Neuron (in vitro differentiated cells): ENCODE data around the gene CCL25.

ENCODE experiments used
- H2AFZ ChIP-seq: one replicate; pipeline ENCODE4 v1.6.1; 2013; ENCODE audit warnings: low read depth, mild to moderate bottlenecking, inconsistent platforms, low read length, moderate library complexity
- H3K27me3 ChIP-seq: one replicate; pipeline ENCODE4 v1.6.1; 2013; ENCODE audit warnings: low read length; ENCODE audit not compliant: insufficient read depth
- H3K36me3 ChIP-seq: one replicate; pipeline ENCODE4 v1.6.1; 2013; ENCODE audit warnings: low read length; ENCODE audit not compliant: insufficient read depth
- H3K4me1 ChIP-seq: one replicate; pipeline ENCODE4 v1.6.1; 2013; ENCODE audit warnings: low read length; ENCODE audit not compliant: insufficient read depth
- H3K4me3 ChIP-seq: 2 replicates; pipeline ENCODE4 v1.5.1; 2013; ENCODE audit warnings: mild to moderate bottlenecking, low read length, moderate library complexity
- H3K9me3 ChIP-seq: one replicate; pipeline ENCODE4 v1.6.1; 2013; ENCODE audit warnings: low read length

The CCL25 gene

DNA sequence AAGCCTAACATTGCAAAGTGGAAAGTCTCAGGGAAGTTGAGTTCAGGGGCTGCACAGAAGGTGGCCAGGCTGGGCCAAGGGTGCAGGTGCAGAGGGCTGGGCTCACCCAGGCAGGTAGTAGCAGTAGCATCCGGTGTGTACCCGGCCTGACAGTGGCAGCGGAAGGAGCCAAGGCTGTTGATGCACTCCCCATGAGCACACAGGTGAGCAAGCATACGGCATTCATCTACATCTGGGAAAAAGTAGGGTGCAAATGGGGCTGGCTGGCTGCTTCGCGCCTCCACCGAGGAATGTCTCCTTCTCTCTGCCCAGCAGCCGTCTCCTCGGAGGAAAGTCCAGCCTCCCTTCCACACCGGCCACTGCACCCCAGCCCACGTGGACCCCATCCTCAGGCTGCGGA, 30.6 kb downstream of the CCL25 start:
- no peak overlapping the region for H3K4me3 ChIP-seq
- H3K27me3 ChIP-seq: no peaks in the 10 kb centered on the region
- H3K4me1 ChIP-seq: peaks cover 16% of the 10 kb centered on the region
- peaks cover 4% of the 10 kb centered on the region for H3K9me3 ChIP-seq
- H2AFZ ChIP-seq: no peak overlapping the region
- H3K36me3 ChIP-seq: peaks cover 3% of the 10 kb centered on the region

DNA sequence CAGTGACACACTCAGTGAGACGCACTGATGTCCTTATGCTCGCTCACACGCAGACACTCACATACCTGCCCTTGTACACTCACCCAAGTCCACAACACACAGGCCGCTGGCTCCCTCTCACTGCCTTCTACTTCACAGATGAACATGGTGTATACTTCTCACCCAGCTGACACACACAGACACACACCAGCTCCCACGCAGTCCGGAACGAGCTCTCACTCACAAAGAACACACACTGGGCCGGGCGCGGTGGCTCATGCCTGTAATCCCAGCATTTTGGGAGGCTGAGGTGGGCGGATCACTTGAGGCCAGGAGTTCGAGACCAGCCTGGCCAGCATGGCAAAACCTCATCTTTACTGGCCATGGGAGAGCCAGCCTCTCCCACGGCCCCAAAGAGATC, 31.6 kb downstream of the CCL25 start:
- Histone ChIP-seq H2AFZ (no peak overlapping the region), H3K4me1 (peaks cover 16% of the 10 kb centered on the region), H3K9me3 (peaks cover 6% of the 10 kb centered on the region), H3K36me3 (peaks cover 8% of the 10 kb centered on the region), H3K27me3 (no peaks in the 10 kb centered on the region), H3K4me3 (no peak overlapping the region)

DNA sequence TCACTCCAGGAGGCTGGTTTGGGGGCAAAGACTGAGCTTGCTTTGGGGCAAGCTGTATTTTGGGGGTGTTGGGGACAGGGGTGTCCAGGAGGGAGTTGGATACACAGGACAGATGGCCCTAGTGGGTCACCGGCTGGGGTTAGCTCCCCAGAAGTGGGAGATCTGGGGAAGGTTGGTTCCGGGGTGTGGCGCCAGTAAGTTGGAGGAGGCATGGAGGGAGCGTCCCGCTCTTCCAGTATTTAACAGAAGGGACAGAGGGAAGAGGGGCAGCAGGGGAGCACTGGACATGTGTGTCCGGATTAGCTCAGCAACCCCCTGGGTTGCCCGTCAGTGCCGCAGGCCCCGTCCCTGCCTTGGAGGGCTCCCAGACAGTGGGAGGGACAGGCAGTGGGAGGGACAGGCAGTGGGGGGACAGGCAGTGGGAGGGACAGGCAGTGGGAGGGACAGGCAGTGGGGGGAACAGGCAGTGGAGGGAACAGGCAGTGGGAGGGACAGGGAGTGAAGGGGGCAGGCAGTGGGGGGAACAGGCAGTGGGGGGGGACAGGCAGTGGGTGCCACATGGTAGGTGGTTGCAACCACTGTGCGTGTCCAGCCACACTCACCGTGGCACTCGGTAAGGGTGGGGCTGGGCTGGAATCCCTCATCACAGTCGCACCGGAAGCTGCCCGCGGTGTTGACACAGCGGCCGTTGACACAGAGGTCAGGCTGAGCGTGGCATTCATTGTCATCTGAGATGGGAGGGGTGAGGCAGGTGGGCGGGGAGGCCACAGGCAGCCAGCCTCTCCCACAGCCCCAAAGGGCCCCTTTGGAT, 33.2 kb downstream of the CCL25 start:
- peaks cover 8% of the 10 kb centered on the region for H3K36me3 ChIP-seq
- H2AFZ ChIP-seq: no peak overlapping the region
- no peak overlapping the region for H3K4me3 ChIP-seq
- no peaks in the 10 kb centered on the region for H3K27me3 ChIP-seq
- H3K9me3 ChIP-seq: peaks cover 10% of the 10 kb centered on the region
- peaks cover 16% of the 10 kb centered on the region for H3K4me1 ChIP-seq

DNA sequence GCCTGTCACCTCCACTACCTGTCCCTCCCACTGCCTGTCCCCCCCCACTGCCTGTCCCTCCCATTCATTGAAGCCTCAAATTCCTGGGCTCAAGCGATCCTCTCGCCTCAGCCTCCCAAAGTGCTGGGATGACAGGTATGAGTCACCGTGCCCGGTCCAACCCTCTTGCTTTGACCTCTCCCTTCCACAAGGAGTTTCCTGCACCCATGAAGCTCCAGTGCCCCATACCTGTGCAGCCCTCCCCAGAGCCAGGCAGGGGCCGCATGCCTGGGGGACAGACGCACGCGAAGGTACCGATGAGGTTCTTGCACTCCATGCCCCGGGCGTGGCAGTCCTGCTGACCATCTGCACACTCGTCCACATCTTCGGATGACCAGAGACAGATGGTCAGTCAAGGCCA, 34.3 kb downstream of the CCL25 start:
- no peak overlapping the region for H2AFZ ChIP-seq
- H3K4me1 ChIP-seq: peaks cover 16% of the 10 kb centered on the region
- peaks cover 14% of the 10 kb centered on the region for H3K9me3 ChIP-seq
- no peak overlapping the region for H3K4me3 ChIP-seq
- H3K36me3 ChIP-seq: peaks cover 8% of the 10 kb centered on the region
- H3K27me3 ChIP-seq: no peaks in the 10 kb centered on the region

DNA sequence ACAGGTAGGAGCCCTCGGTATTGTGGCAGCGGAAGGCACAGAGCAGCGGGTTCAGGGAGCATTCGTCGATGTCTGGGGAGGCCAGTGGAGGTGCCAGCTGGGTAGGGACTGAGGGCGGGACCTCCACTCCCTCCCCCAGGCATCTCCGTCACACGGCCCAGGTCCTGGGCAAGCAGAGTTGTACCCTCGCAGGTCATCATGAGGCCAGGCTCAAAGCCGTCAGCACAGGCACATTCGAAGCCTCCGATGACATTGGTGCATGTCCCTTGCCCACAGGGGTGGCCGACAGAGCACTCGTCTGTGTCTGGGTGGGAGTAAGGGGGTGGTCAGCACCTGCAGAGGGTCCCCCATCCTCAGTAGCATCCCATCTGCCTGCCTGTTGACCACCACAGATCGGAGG, 35.3 kb downstream of the CCL25 start:
- no peak overlapping the region for H3K4me3 ChIP-seq
- H2AFZ ChIP-seq: no peak overlapping the region
- no peaks in the 10 kb centered on the region for H3K27me3 ChIP-seq
- peaks cover 8% of the 10 kb centered on the region for H3K36me3 ChIP-seq
- peaks cover 16% of the 10 kb centered on the region for H3K4me1 ChIP-seq
- peaks cover 14% of the 10 kb centered on the region for H3K9me3 ChIP-seq

DNA sequence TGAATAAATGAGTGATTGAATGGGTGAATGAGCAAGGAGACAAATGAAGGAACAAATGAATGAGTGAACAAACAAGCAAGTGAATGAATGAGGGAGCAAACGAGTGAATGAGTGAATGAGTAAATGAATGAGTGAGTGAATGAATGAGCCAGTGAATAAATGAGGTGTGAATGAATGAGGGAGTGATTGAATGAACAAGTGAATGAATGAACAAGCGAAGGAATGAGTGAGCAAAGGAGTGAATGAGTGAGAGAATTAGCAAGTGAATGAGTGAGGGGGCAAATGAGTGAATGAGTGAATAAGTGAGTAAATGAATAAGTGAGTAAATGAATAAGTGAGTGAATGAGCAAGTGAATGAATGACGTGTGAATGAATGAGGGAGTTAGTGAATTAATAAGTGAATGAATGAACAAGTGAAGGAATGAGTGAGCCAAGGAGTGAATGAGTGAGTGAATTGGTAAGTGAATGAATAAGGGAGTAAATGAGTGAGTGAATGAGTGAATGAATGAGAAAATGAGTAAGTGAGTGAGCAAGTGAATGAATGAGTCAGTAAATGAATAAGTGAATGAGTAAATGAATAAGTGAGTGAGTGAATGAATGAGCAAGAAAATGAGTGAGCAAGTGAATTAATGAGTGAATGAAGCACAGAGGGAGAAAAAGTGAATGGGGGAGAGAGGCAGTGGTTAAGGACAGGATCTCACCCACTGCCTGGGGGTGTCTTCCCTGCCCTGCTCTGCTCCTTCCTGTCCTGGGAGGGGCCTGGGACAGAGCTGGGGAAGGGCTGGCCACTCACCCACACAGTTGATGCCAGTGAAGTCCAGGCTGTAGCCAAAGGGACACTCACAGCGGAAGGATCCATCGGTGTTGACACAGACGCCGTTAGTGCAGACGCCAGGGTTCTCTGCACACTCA, 36.4 kb downstream of the CCL25 start:
- Histone ChIP-seq H2AFZ (no peak overlapping the region), H3K4me1 (peaks cover 16% of the 10 kb centered on the region), H3K36me3 (peaks cover 10% of the 10 kb centered on the region), H3K27me3 (no peaks in the 10 kb centered on the region), H3K9me3 (peaks cover 18% of the 10 kb centered on the region), H3K4me3 (no peak overlapping the region)

DNA sequence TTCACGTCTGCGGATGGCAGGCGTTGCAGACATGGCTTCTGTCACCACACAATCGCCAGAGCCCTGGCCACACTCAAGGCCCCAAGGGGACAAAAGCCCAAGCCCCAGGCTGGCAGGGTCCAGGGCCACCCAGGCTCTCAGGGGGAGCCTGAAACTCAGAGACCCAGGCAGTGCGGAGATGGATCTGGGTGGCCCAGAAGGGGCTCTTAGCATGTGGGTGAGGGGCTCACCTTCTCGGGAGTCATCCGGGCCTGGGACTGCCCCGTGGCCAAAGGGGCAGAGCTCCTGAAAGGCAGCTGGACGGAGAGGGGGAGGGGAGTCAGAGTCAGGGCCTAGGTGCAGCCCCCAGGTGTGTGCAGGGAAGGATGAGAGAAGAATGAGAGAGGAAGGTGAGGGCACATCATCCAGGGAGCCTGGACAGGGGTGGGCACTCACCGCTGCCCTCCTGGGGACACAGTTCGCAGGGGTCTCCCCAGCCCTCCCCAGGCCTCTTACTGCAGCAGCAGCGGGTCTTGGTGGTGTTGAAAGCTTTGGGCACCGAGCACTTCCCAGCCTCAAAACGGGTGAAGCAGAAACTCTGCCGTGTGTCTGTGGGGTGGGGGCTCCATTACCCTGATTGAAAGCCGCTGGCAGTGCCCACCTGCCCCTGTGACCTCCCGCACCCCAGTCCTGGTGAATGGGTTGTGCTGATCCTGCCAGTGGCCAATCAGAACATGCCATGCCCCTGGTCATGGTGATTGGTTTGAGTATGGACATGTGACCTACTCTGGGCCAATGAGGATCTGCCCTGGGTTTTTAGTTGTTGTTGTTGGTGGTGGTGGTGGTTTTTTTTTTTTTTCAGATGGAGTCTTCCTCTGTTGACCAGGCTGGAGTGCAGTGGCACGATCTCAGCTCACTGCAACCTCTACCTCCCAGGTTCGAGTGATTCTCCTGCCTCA, 37.4 kb downstream of the CCL25 start:
- H2AFZ ChIP-seq: no peak overlapping the region
- H3K9me3 ChIP-seq: peaks cover 25% of the 10 kb centered on the region
- peaks cover 16% of the 10 kb centered on the region for H3K36me3 ChIP-seq
- no peaks in the 10 kb centered on the region for H3K27me3 ChIP-seq
- no peak overlapping the region for H3K4me3 ChIP-seq
- H3K4me1 ChIP-seq: peaks cover 16% of the 10 kb centered on the region

DNA sequence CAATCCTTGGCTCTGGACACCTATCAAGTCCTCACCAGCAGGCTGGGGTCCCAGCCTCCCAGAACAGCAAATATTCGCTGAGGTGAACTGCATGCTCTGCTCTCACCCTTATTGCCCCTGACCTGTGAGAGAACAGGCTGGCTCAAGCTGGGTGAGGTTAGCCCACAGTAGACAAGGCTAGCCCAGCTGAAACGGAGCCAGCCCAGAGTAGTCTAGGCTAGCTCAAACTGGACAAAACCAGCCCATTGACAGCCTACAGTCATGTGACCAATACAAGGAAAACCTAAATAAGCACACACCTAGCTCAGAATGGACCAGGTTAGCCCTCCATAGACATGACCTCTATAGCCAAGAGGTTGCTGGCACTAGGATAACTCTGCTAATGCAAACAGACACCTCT, 38.4 kb downstream of the CCL25 start:
- no peak overlapping the region for H3K4me3 ChIP-seq
- H3K9me3 ChIP-seq: peaks cover 32% of the 10 kb centered on the region
- H2AFZ ChIP-seq: no peak overlapping the region
- peaks cover 8% of the 10 kb centered on the region for H3K4me1 ChIP-seq
- peaks cover 21% of the 10 kb centered on the region for H3K36me3 ChIP-seq
- no peaks in the 10 kb centered on the region for H3K27me3 ChIP-seq

DNA sequence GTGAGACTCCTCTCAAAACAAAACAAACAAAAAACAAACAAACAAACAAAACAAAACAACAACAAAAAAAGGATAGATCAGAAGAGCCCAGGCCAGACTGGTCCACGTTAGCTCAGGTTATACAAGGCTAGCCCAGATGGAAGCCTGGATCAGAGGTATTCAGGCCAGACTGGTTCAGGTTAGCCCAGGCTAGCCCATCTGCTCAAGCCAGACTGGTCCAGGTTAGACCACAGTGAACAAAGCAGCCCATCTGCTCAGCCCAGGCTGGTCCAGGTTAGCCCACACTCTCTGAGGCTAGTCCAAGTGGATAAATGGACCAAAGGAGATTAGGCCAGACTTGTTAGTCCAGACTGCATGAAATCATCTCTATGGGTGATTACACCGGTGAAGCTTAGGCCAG, 41.2 kb downstream of the CCL25 start:
- H3K36me3 ChIP-seq: peaks cover 32% of the 10 kb centered on the region
- H3K9me3 ChIP-seq: peaks cover 49% of the 10 kb centered on the region
- no peak overlapping the region for H2AFZ ChIP-seq
- no peak overlapping the region for H3K4me3 ChIP-seq
- H3K27me3 ChIP-seq: no peaks in the 10 kb centered on the region
- H3K4me1 ChIP-seq: no peaks in the 10 kb centered on the region

DNA sequence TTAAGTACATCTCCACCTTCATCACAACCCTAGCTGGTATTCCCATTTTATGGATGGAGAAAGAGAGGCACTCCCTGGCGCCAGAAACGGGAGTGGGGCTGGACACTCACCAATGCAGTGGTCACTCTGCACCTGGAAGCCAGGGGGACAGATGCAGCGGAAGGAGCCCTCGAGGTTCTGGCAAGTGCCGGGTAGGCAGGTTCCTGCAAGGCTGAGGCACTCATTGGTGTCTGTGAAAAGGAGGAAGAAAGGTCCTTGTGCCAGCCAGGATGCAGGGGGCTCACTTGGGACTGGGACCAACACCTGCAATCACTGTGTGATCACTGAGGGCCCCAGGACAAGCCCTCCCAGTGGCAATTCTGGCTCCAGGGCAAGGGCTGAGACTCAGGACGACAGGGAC, 41.8 kb downstream of the CCL25 start:
- Histone ChIP-seq H3K4me1 (no peaks in the 10 kb centered on the region), H3K9me3 (peaks cover 51% of the 10 kb centered on the region), H3K4me3 (no peak overlapping the region), H2AFZ (no peak overlapping the region), H3K27me3 (no peaks in the 10 kb centered on the region), H3K36me3 (peaks cover 32% of the 10 kb centered on the region)

DNA sequence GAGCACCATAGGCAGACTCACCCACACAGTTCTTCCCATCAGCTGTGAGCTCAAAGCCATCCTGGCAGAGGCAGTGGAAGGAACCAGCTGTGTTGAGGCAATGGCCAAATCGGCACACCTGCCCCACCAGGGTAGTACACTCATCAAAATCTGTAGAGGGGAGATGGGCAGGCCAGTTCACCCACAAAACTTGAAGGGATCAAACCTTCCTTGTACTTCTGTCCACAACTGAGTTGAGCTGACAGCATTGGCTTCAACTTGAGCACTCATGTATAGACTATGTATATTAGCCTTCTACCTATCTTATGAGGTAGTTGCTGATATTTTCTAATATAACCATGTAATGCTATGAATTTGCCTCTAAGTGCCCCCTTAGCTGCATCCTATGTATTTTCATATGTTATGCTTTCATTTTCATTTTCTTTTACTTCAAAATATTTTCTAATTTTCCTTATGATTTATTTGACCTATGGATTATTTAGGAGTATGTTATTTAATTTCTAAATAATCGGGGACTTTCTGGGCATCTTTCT, 42.9 kb downstream of the CCL25 start:
- Histone ChIP-seq H3K4me3 (no peak overlapping the region), H2AFZ (no peak overlapping the region)

DNA sequence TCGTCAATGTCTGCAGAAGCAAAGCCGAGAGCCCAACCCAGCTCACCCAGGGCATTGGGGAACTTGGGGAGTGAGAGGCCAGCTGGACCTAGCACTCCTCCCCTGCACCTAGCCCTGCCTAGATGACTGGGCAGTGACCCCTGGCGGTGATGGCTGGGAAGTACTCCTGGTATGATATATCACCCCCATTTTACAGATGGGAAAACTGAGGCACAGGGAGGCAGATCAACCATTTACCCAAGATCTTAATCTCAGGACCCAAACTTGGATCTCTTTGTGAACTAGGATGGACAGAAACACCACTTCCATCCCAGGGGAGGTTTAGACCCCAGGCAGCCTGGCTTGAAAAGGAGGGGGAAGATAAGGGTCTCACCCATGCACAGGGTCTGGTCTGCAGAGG, 43.5 kb downstream of the CCL25 start:
- H3K9me3 ChIP-seq: peaks cover 44% of the 10 kb centered on the region
- no peaks in the 10 kb centered on the region for H3K4me1 ChIP-seq
- no peak overlapping the region for H2AFZ ChIP-seq
- H3K27me3 ChIP-seq: no peaks in the 10 kb centered on the region
- no peak overlapping the region for H3K4me3 ChIP-seq
- peaks cover 35% of the 10 kb centered on the region for H3K36me3 ChIP-seq

More for the DNA sequence above, 42.9 kb downstream of the CCL25 start:
- peaks cover 47% of the 10 kb centered on the region for H3K9me3 ChIP-seq
- H3K4me1 ChIP-seq: no peaks in the 10 kb centered on the region
- H3K27me3 ChIP-seq: no peaks in the 10 kb centered on the region
- H3K36me3 ChIP-seq: peaks cover 35% of the 10 kb centered on the region
